IPS-18c (cell line): ENCODE data around the gene HHIPL1.

Experiments
- H3K4me3 ChIP-seq: 2 replicates; pipeline ENCODE4 v1.7.0; 2013; ENCODE audit warnings: low read depth, mild to moderate bottlenecking, low read length, moderate library complexity; ENCODE audit not compliant: insufficient read depth
- H3K9me3 ChIP-seq: one replicate; pipeline ENCODE4 v1.6.1; 2013; ENCODE audit warnings: mild to moderate bottlenecking, low read length, moderate library complexity; ENCODE audit not compliant: control insufficient read depth, insufficient read depth

HHIPL1 gene

GRCh38 chr14:99725774-99726537 is 81.0 kb downstream of the HHIPL1 start:
- H3K9me3 ChIP-seq = no peaks in the 10 kb centered on the region
- H3K4me3 ChIP-seq = no peak overlapping the region

- H3K4me3 ChIP-seq = no peak overlapping the region
- H3K9me3 ChIP-seq = no peaks in the 10 kb centered on the region
Measured at GRCh38 chr14:99726538-99727095, 81.7 kb downstream of the HHIPL1 start.

- Histone ChIP-seq H3K4me3 (no peak overlapping the region), H3K9me3 (no peaks in the 10 kb centered on the region)
Measured at GRCh38 chr14:99727096-99727870, 82.4 kb downstream of the HHIPL1 start.

- Histone ChIP-seq H3K9me3 (no peaks in the 10 kb centered on the region), H3K4me3 (no peak overlapping the region)
Measured at GRCh38 chr14:99728231-99728920, 83.4 kb downstream of the HHIPL1 start.

GRCh38 chr14:99728981-99729451 is 84.1 kb downstream of the HHIPL1 start:
- Histone ChIP-seq H3K4me3 (no peak overlapping the region), H3K9me3 (no peaks in the 10 kb centered on the region)
